Measurements from ENCODE around the gene MYO9A.
A peak's percentile ranks its signal among the peaks of the same experiment; 100 is the strongest.

GRCh38 chr15:71784719-71785118 is 333.2 kb downstream of the MYO9A start:
- TF ChIP-seq ZNF274 (IDR thresholded peaks at IDR 0.05; ENCODE audit: low read depth, low read length) (no peak), POLR2AphosphoS5 (IDR thresholded peaks at IDR 0.05; ENCODE audit: low read depth, low read length) (no peak), CEBPB (IDR thresholded peaks at IDR 0.05; ENCODE audit: low read depth) (no peak), JUND (IDR thresholded peaks at IDR 0.05) (no peak), EZH2 (IDR thresholded peaks at IDR 0.05) (no peak), CTCF (IDR thresholded peaks at IDR 0.05 in 2 of 3, conservative IDR thresholded peaks at IDR 0.05 in 1 of 3; ENCODE audit: borderline replicate concordance in 1 of 3, insufficient read depth in 1 of 3, low read depth in 2 of 3, low read length in 2 of 3) (peak; percentile 29 to 87 (median 68); a peak in 5 of 6 replicates), RAD21 (IDR thresholded peaks at IDR 0.05; ENCODE audit: low read depth) (peak; percentile 41), TCF7L2 (IDR thresholded peaks at IDR 0.05; ENCODE audit: borderline replicate concordance, extremely low read depth, insufficient read depth, insufficient read length) (no peak), ZBTB33 (IDR thresholded peaks at IDR 0.05; ENCODE audit: extremely low read depth, insufficient replicate concordance, low read length) (no peak), CBX3 (IDR thresholded peaks at IDR 0.05; ENCODE audit: low read depth) (no peak)
- TF ChIP-seq, protein P1, sequence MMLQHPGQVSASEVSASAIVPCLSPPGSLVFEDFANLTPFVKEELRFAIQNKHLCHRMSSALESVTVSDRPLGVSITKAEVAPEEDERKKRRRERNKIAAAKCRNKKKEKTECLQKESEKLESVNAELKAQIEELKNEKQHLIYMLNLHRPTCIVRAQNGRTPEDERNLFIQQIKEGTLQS (IDR thresholded peaks at IDR 0.05) = no peak
